ENCODE measurements around the gene SUOX. TPM values are rescaled to one million over a fixed set of nuclear protein-coding genes. Genes with fewer than 3 reads are reported as not detected.
"Not testable (repeated sequence)": the region's sequence is repeated elsewhere in the genome, so short reads cannot be mapped to it uniquely, and the experiment has no call there.

Gene SUOX
- total RNA-seq, 5 donors from 2014 or later (not counting 1 experiment from before 2014, with no cell fraction given), result 2.6 to 7.3 (median 3.2) TPM

DNA sequence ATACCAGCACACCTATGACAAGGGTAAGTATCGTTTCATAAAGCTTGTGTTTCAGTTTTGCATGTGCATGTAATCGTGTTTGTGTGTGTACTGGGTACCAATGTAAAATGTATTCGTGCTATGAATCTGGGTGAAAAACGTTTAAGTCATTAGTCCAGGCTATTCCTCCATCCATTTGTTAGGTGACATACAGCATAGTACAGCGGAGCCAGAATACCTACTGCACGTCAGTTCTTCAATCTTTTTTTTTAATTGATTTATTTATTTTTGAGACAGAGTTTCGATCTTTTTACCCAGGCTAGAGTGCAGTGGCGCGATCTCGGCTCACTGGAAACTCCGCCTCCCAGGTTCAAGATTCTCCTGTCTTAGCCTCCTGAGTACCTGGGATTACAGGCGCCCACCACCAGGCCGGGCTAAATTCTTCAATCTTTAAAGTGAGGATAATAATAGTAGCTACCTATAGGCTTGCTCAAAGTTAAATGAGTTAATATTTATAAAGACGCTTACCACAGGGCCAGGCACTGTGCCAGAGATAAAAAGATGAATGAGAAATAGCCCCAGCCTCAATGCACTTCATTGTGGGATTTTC, 44.0 kb downstream of the SUOX start:
- Mint-ChIP-seq H3K4me1 (peaks cover 32 to 48% (median 41%) of the 10 kb centered on the region in 3 donors), H3K27me3 (no peaks in the 10 kb centered on the region), H3K36me3 (peaks cover 23% of the 10 kb centered on the region), H3K9me3 (no peaks in the 10 kb centered on the region), H3K27ac (peak overlapping the region; percentile 98 to 99), H3K4me3 (peak overlapping the region; percentile 91 to 99 (median 99))
- ChIA-PET POLR2A (interaction anchor here (0.6 to 1.1 kb wide), 3 partner anchors 7 to 297 kb away, joined by 3 to 4 read pairs (median 4); partner anchors contain the start of genes IL23A (in 1 of the 2) and RAB5B (in 1 of the 2)), CTCF (interaction anchor here (0.6 to 1.7 kb wide), 7 partner anchors 10 to 181 kb away, joined by 3 to 13 read pairs (median 5); partner anchors contain the start of genes RNF41 (in 1 of the 2), RPL41 (in 1 of the 2) and SUOX (in 1 of the 2))
- H3K27ac ChIP-seq (ENCODE audit: low read length), result peak overlapping the region; percentile 71
- ATAC-seq (replicated peaks in 1 of 4) (peak in 2 of 4 experiments; percentile 1 to 2), DNase-seq (no peak)
- H3K36me3 ChIP-seq (ENCODE audit: control insufficient read depth in 2 of 2, extremely low read depth in 1 of 2, insufficient read depth in 1 of 2, low read length in 1 of 2), result peaks cover 4 to 28% of the 10 kb centered on the region in 2 donors
- 60% methylated on average over 1 of the region's 14 CpGs for WGBS (ENCODE audit: insufficient coverage)
- peak overlapping the region; percentile 18 to 89 for H3K4me3 ChIP-seq (ENCODE audit: control insufficient read depth in 1 of 2, extremely low read depth in 1 of 2, low read length in 1 of 2)
- peaks cover 23 to 37% of the 10 kb centered on the region in 2 experiments for H3K4me1 ChIP-seq (ENCODE audit: control insufficient read depth in 1 of 2, extremely low read depth in 1 of 2, insufficient read depth in 2 of 2, low read length in 2 of 2)
- H3K9me3 ChIP-seq, result no peaks in the 10 kb centered on the region
- H3K27me3 ChIP-seq (replicated peaks in 1 of 2; ENCODE audit: control insufficient read depth in 2 of 2, extremely low read depth in 1 of 2, insufficient read depth in 2 of 2, low read length in 1 of 2), result no peaks in the 10 kb centered on the region

DNA sequence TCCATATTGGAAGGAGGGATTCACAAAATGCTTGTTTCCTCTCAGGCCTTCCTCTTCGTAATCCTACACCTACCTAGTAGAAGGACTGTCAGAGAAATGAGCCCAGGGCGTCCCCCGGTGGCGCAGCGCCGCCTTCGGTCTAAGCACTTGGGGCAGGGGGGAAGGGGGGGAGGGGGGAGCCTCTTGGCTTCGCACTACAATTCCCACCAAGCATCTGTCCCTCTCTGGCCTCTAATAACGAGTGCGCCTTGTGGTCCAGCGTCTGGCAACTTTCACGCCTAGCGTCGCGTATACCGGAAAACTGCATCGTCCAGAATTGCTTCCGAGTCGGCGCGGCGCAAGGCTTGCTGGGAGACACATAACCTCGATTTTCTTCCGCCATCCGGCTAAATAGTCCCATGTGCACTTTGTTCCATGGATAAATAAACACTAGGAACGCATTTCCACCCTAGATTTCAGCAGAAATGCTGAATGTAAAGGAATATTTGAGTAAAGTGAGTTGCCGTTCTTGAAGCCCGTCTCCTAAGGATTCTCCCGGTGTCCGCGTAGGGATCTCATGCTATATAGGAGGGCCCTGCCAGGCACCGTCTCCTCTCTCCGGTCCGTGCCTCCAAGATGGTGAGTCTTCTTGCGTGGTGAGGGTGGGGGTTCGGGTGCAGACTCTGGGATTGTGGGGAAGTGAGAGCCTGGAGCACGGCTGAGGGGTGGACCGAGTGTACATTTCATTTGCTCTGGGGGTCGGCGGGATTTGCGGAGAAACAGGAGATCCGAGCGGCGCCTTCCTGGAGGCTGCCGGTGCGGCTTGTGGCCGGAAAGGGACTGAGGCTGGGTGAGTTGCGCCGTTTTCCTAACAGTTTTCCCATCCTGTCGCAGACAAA, 44.7 kb downstream of the SUOX start, which contains the start of gene RPS26:
RPS26 (plus strand) TSS at position 367 of the 878 bp plus-strand sequence; CDS start at position 616, 249 bp downstream.
- peak within 1 kb of the TSS; percentile 98 to 99 for H3K27ac Mint-ChIP-seq
- Histone ChIP-seq H3K4me1 (ENCODE audit: control insufficient read depth in 1 of 2, extremely low read depth in 1 of 2, insufficient read depth in 2 of 2, low read length in 2 of 2) (peaks cover 23 to 33% of the 10 kb centered on the region in 2 experiments), H3K27ac (ENCODE audit: low read length) (peak within 1 kb of the TSS; percentile 71), H3K4me3 (ENCODE audit: control insufficient read depth in 1 of 2, extremely low read depth in 1 of 2, low read length in 1 of 2) (peak within 1 kb of the TSS; percentile 74 to 89), H3K27me3 (replicated peaks in 1 of 2; ENCODE audit: control insufficient read depth in 2 of 2, extremely low read depth in 1 of 2, insufficient read depth in 2 of 2, low read length in 1 of 2) (no peaks in the 10 kb centered on the region), H3K36me3 (ENCODE audit: control insufficient read depth in 2 of 2, extremely low read depth in 1 of 2, insufficient read depth in 1 of 2, low read length in 1 of 2) (peaks cover 4 to 28% of the 10 kb centered on the region in 2 donors), H3K9me3 (no peaks in the 10 kb centered on the region)
- POLR2A ChIA-PET, result no interaction called here
- H3K27me3 Mint-ChIP-seq, result no peaks in the 10 kb centered on the region
- H3K4me3 Mint-ChIP-seq, result peak within 1 kb of the TSS; percentile 91 to 99 (median 99)
- DNase-seq (peak; percentile 80 to 98 (median 92)), ATAC-seq (replicated peaks in 1 of 4) (peak; percentile 90 to 94 (median 92))
- peaks cover 23% of the 10 kb centered on the region for H3K36me3 Mint-ChIP-seq
- CTCF ChIA-PET, result interaction anchor here in 1 of 2 donors (1.1 kb wide), 1 partner anchor 180 kb away, joined by 4 read pairs; the partner anchor contains the start of gene RNF41
- peaks cover 32 to 52% (median 40%) of the 10 kb centered on the region in 3 donors for H3K4me1 Mint-ChIP-seq
- WGBS (ENCODE audit: insufficient coverage), result 0% methylated on average over 17 of the region's 50 CpGs
- H3K9me3 Mint-ChIP-seq, result no peaks in the 10 kb centered on the region

DNA sequence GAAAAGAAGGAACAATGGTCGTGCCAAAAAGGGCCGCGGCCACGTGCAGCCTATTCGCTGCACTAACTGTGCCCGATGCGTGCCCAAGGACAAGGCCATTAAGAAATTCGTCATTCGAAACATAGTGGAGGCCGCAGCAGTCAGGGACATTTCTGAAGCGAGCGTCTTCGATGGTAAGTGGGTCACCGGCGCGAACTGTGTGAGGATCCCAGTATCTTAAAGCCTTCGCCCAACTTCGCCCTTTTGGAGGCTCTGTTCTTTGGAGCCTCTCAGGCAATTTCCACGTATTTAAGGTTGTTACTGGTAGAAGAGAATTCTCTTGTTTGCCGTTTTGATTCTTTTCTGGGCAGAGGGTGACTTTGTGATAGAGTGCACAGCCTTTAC, 45.3 kb downstream of the SUOX start:
- H3K4me1 ChIP-seq (ENCODE audit: control insufficient read depth in 1 of 2, extremely low read depth in 1 of 2, insufficient read depth in 2 of 2, low read length in 2 of 2), result peaks cover 21 to 33% of the 10 kb centered on the region in 2 experiments
- ATAC-seq (replicated peaks in 1 of 4); H3K27me3 ChIP-seq (replicated peaks in 1 of 2; ENCODE audit: control insufficient read depth in 2 of 2, extremely low read depth in 1 of 2, insufficient read depth in 2 of 2, low read length in 1 of 2); H3K27me3 Mint-ChIP-seq; DNase-seq; POLR2A ChIA-PET; CTCF ChIA-PET; H3K9me3 Mint-ChIP-seq; H3K9me3 ChIP-seq: not testable (repeated sequence)
- peaks cover 4 to 28% of the 10 kb centered on the region in 2 donors for H3K36me3 ChIP-seq (ENCODE audit: control insufficient read depth in 2 of 2, extremely low read depth in 1 of 2, insufficient read depth in 1 of 2, low read length in 1 of 2)
- Mint-ChIP-seq H3K4me3 (peak overlapping the region; percentile 91 to 99 (median 99)), H3K36me3 (peaks cover 23% of the 10 kb centered on the region), H3K4me1 (peaks cover 36 to 54% (median 41%) of the 10 kb centered on the region in 3 donors), H3K27ac (peak overlapping the region; percentile 98 to 99)
- WGBS (ENCODE audit: insufficient coverage), result 3% methylated on average over 10 of the region's 20 CpGs
- H3K27ac ChIP-seq (ENCODE audit: low read length), result peak overlapping the region; percentile 71
- peak overlapping the region; percentile 74 to 89 for H3K4me3 ChIP-seq (ENCODE audit: control insufficient read depth in 1 of 2, extremely low read depth in 1 of 2, low read length in 1 of 2)

DNA sequence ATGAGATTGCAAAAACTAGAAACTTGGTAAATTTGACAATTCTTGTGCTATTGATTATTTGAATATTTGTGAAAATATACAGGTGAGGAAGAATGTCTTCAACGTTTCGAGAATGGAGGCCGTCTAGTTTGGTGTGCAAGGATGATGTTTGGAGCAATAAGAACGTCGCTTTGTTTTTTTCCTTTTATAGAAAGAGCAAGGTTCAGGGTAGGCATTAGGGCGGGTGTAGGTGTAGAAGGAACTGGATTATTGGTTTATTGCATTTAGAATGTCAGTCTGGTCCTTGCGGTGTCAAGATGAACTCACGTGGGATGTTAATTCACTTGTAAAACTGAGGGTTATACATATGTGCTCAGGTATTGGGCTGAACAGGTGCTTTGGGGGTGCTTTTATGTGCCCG, 45.8 kb downstream of the SUOX start:
- ChIA-PET POLR2A (no interaction called here), CTCF (no interaction called here)
- Mint-ChIP-seq H3K4me3 (peak overlapping the region; percentile 91 to 99 (median 99)), H3K36me3 (peaks cover 23% of the 10 kb centered on the region), H3K27me3 (no peaks in the 10 kb centered on the region), H3K27ac (peak overlapping the region; percentile 98 to 99), H3K9me3 (no peaks in the 10 kb centered on the region), H3K4me1 (peaks cover 35 to 51% (median 40%) of the 10 kb centered on the region in 3 donors)
- Histone ChIP-seq H3K27me3 (replicated peaks in 1 of 2; ENCODE audit: control insufficient read depth in 2 of 2, extremely low read depth in 1 of 2, insufficient read depth in 2 of 2, low read length in 1 of 2) (no peaks in the 10 kb centered on the region), H3K27ac (ENCODE audit: low read length) (peak overlapping the region; percentile 71), H3K4me1 (ENCODE audit: control insufficient read depth in 1 of 2, extremely low read depth in 1 of 2, insufficient read depth in 2 of 2, low read length in 2 of 2) (peaks cover 21 to 31% of the 10 kb centered on the region in 2 experiments), H3K36me3 (ENCODE audit: control insufficient read depth in 2 of 2, extremely low read depth in 1 of 2, insufficient read depth in 1 of 2, low read length in 1 of 2) (peaks cover 4 to 28% of the 10 kb centered on the region in 2 donors), H3K9me3 (no peaks in the 10 kb centered on the region), H3K4me3 (ENCODE audit: control insufficient read depth in 1 of 2, extremely low read depth in 1 of 2, low read length in 1 of 2) (peak overlapping the region; percentile 74 to 89)
- DNase-seq (no peak), ATAC-seq (replicated peaks in 1 of 4) (no peak)
- 14% methylated on average over 8 of the region's 9 CpGs for WGBS (ENCODE audit: insufficient coverage)

DNA sequence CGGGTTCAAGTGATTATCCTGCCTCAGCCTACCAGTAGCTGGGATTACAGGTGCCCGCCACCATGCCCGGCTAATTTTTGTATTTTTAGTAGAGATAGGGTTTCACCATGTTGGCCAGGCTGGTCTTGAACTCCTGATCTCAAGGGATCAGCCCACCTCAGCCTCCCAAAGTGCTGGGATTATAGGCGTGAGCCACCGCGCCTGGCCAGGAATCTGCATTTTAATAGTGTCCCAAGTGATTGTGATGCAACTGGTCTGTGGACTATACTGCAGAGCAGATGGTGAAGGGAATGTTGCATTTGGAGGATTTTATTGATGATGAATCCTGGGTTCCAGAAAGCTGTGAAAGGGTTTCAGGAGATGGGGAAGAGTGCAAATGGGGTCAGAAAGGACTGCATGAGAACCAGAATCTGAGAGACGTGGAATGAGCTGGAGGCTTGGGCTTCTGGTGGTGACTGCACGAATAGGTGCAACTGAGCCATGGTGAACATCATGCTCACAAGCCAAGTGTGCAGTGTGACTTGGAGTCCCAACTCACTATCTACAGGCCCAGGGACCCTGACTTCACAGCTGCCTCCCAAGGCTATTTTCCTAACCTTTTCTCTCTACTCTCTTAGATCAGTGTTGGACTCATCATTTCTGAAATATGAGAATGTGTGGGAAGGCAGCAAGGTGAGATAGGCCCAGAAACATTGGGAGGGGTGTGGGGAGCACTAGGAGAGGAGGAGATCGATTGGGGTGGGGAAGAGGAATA, 49.1 kb downstream of the SUOX start:
- Histone ChIP-seq H3K27me3 (replicated peaks in 1 of 2; ENCODE audit: control insufficient read depth in 2 of 2, extremely low read depth in 1 of 2, insufficient read depth in 2 of 2, low read length in 1 of 2) (no peaks in the 10 kb centered on the region), H3K4me3 (ENCODE audit: control insufficient read depth in 1 of 2, extremely low read depth in 1 of 2, low read length in 1 of 2) (no peak overlapping the region), H3K36me3 (ENCODE audit: control insufficient read depth in 2 of 2, extremely low read depth in 1 of 2, insufficient read depth in 1 of 2, low read length in 1 of 2) (peaks cover 4 to 28% of the 10 kb centered on the region in 2 donors), H3K27ac (ENCODE audit: low read length) (peak overlapping the region; percentile 20), H3K4me1 (ENCODE audit: control insufficient read depth in 1 of 2, extremely low read depth in 1 of 2, insufficient read depth in 2 of 2, low read length in 2 of 2) (peaks cover 12 to 23% of the 10 kb centered on the region in 2 experiments), H3K9me3 (no peaks in the 10 kb centered on the region)
- DNase-seq (no peak), ATAC-seq (replicated peaks in 1 of 4) (no peak)
- CTCF ChIA-PET, result interaction anchor here (0.7 to 2.0 kb wide), 3 partner anchors 72 to 224 kb away, joined by 4 to 6 read pairs (median 5); partner anchors contain the start of genes RAB5B (in 1 of the 2) and ZC3H10 (in 1 of the 2)
- 90% methylated on average over 7 of the region's 9 CpGs for WGBS (ENCODE audit: insufficient coverage)
- POLR2A ChIA-PET, result interaction anchor here (0.6 to 0.7 kb wide), 2 partner anchors 61 to 77 kb away, joined by 3 to 4 read pairs; no protein-coding TSS in a partner anchor
- Mint-ChIP-seq H3K4me1 (peaks cover 23 to 36% (median 28%) of the 10 kb centered on the region in 3 donors), H3K4me3 (no peak overlapping the region), H3K27me3 (no peaks in the 10 kb centered on the region), H3K36me3 (peaks cover 23% of the 10 kb centered on the region), H3K27ac (peak overlapping the region; percentile 68 to 73), H3K9me3 (no peaks in the 10 kb centered on the region)

Measured in T-cell (primary cell).